Stimulated activated CD8-positive, alpha-beta memory T cell treated with anti-CD3 and anti-CD28 coated beads, Interleukin-2, amount 100 ng/mL, for 1 hour (primary cell): ENCODE data around the gene INTS2.
A peak's percentile ranks its signal among the peaks of the same experiment; 100 is the strongest.
"Not testable (repeated sequence)": the region's sequence is repeated elsewhere in the genome, so short reads cannot be mapped to it uniquely, and the experiment has no call there.

Experiments used
- DNase-seq, 2 donors: peaks; one replicate each; pipeline ENCODE4 v3.0.0-alpha.2; 2020; ENCODE audit warnings: low read depth in 2 of 2

The INTS2 gene

DNA sequence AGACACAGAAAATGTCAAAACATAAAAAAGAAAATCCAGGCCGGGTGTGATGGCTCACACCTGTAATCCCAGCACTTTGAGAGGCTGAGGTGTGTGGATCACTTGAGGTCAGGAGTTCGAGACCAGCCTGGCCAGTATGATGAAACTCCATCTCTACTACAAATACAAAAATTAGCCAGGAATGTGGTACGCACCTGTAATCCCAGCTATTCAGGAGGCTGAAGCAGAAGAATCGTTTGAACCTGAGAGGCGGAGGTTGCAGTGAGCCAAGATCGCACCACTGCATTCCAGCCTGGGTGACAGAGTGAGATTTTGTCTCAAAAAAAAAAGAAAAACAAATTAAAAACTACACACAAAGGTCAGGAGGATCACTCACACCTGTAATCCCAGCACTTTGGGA is 40.0 kb downstream of the INTS2 start:
- DNase-seq = not testable (repeated sequence)

DNA sequence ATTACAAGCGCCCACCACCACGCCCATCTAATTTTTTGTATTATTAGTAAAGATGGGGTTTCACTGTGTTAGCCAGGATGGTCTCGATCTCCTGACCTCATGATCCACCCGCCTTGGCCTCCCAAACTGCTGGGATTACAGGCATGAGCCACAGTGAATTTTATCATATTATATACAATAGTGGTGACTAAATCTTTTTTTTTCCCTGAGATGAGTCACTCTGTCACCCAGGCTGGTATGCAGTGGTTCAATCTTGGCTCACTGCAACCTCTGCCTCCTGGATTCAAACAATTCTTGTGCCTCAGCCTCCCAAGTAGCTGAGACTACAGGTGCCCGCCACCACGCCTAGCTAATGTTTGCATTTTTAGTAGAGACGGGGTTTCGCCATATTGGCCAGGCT is 41.9 kb downstream of the INTS2 start:
- DNase-seq = not testable (repeated sequence)

DNA sequence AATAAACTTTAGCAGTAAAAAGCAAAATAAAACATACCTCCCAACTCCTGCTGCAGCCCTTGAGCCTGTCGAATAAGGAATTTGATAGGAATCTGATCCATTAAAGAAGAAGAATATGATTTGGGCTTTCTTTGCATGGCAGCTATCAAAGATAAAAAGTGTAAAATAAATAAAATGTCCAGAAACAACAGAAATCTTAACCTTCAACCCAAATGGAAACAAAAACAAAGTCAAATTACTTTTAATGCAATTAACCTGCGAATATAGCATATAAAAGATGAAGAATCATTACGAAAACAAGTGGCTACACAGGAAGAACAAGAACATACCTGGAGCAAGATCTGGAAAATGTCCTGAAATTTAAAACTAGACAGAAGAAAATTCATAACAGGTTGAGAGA is 42.9 kb downstream of the INTS2 start:
- no peak for DNase-seq

DNA sequence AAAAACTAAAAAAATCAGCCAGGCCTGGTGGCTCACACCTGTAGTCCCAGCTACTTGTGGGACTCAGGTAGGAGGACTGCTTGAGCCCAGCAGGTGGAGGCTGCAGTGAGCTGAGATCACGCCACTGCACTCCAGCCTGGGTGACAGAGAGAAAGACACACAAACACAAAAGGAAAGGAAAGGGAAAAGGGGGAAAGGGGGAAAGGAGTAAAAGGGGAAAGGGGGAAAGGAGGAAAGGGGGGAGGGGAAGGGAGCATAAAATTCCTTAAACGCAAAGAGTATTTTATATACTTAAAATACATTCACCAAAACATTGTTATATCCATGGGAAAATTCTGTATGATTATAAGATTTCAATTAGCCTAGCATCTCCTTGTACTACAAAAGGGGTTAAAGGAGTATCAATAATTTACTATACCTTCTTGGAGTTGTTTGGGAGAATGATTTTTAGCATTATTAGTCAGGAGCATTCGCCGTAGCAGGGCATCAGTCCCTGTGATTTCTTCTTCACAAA is 47.1 kb downstream of the INTS2 start:
- no peak for DNase-seq

DNA sequence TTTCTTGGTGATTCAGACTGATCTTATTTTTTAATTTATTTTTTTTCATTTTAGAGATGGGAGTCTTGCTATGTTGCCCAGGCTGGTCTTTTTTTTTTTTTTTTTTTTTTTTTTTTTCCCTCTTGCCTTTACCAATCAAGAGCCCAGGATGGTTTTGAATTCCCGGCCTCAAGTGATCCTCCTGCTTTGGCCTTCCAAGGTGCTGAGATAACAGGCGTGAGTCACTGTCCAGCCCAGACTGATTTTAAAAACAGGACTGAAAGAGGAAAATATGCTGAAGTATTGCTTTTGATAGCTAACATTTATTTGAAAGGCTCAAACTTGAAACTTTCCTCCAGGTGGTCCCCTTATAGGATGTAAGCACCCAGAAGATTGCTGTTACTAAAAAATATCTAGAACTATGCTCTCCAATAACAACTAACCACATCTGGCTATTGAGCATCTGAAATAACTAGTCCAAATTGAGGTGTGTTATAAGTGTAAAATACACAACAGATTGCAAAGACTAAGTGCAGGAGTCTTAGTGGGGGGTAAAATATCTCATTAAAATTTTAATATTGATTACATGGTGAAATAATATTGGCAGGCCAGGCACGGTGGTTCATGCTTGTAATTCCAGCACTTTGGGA is 48.7 kb downstream of the INTS2 start:
- no peak for DNase-seq

DNA sequence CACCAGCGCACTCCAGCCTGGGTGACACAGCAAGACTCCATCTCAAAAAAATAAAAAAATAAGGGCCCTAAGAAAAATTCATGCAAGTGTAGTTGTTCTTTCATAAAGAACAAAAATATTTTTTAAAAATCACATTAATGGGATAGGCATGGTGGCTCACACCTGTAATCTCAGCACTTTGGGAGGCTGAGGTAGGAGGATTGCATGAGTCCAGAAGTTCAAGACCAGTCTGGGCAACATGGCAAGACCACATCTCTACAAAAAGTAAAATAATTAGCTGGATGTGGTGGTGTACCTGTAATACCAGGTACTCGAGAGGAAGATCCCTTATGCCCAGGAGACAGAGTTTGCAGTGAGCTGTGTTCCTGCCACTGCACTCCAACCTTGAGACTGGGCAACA is 49.3 kb downstream of the INTS2 start:
- DNase-seq = no peak

DNA sequence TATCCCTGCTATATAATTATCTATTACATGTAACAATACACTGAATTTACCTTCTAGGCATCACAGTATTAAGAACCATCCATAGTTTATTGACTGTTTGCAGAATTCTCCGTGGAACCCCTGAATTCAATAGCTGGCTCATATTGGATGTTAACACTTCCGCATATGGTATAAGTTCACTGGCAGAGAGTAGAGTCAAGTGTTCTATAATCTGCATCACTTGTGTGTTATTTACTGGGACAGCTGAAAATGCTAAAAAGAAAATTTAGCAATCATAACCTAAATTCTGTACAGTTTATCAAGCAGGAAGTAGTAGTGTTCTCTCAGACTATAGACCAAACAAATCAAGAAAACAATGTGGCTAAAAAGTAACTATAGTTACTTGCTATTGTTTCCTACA is 49.9 kb downstream of the INTS2 start:
- no peak for DNase-seq

DNA sequence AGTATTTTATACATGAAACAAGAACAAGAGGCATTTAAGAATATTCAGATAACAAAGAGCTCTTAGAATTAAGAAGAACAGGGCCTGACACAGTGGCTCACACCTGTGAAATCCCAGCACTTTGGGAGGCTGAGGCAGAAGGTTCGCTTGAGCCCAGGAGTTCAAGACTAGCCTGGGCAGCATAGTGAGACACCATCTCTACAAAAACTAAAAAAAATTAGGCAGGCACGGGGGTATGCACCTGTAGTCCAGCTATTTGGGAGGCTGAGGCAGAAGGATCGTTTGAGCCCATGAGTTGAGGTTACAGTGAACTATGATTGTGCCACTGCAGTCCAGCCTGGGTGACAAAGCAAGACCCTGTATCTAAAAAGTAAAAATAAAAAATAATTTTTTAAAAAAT is 52.0 kb downstream of the INTS2 start:
- DNase-seq = no peak

DNA sequence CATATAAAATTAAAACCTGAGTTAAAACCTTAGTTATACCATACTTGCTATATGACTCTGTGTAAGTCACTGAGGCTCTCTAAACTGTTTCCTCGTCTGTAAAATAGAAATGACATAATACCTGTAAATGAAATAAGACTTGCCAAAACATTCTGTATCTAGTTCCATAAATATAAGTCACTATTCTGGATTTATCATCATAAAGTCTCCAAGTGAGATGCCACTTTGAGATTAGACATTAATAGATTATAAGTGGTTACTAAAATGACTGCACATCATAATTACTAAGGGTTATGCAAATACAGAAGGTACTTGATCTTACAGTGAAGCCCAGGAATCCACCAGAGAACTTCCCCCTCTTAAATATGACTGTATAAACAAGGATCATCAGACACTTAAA is 52.5 kb downstream of the INTS2 start:
- no peak for DNase-seq

DNA sequence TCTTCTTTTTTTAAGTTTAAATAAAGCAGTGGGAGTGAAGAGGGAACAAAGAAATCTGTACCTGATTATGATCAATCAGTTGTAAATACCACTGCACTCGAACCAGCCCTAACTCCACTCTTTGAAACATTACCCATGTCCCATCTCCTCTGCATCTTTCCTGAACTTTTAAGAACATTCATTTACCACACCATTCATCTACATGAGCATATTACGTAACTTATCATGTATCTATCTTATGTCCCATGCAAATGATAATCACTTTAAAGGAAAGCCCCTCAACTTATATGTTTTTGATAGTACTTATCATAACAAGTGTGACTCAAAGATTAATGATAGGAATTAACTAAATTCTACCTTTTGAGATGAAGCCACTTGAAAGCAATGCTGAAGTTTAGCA is 53.7 kb downstream of the INTS2 start:
- DNase-seq = no peak

DNA sequence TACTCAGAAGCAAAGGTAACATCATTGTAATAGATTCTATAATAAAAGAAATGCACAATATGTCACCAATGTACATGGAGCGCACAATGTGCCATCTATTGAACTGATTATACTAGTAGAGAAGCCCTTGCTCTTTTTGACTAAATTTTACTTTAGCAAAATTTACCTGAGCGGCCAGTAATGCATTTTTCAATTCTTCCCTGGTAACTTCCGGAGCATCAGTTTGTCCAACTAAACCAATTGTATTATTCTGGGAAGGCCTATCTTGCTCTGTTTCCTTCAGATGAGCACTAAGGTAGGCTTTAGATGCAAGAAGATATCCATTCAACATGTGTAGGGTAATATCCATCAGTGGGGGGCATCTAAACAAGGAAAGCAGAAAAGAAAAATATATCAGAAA is 55.7 kb downstream of the INTS2 start:
- DNase-seq = no peak

DNA sequence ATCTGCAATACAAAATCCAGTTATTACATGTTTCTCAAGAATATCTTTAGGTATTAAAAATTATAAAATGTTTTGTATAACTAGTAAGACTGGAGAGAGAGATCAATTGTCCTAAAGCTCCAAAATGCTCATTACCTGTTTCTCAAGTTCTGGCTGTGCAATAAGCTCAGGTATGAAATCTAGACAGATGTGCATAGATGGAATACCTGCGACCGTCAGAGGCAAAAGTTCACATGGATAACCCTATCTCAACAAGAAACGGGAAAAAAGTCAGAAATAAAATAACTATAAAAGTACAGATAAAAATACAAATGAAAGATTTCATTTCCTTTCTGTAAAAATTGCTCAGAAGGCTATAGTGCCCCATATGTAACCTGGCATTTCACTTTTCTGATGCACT is 58.6 kb downstream of the INTS2 start:
- no peak for DNase-seq

DNA sequence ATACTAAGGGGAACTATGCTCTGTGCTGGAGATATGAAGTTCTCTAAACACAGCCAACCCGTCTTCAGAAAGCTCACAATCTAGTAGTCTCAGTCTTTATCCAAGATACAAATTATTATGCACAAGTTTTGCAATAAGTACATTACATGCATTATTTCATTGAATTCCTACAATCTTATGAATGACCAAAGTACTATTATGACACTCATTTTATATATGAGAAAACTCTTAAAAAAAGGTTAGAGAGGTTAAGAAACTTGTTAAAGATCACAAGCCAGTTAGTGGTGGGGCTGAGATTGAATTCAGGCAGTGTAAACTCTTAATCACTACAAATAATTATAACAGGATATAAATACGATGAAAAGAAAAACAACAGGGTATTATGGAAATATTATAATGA is 59.7 kb downstream of the INTS2 start:
- DNase-seq = no peak

DNA sequence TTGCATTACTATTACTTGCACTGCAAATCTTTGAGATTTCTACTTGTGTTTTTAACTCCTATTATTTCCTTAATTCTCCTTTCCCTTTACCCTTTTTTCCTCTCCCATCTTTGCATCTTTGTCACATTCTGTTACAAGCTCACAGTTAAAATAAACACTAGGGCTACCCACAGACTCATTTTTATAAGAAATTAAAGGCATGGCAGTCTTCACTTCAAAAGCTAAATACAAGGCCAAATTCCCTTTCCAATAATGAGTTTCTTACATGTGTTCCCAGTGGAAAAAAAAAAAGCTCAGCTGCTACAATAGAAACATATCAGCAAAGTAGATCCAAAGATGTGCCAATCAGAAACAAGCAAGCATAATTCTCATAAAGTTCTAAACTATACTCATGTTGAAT is 60.7 kb downstream of the INTS2 start:
- no peak for DNase-seq

DNA sequence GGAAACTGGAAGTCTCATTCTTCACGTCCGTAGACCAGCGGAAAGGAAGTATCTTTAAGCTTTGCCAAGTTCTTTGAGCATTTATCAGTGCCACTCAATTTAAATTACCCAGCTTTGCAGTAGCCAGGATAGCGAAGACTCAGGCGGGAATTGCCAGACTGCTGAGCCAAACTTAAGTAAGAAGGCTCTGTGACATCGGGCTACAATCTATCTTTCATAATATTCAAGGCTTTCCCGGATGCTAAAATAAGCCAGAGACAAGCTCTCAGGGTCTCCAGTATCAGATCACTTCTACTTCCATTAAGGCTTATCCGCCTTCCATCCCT is 64.0 kb downstream of the INTS2 start:
- no peak for DNase-seq

DNA sequence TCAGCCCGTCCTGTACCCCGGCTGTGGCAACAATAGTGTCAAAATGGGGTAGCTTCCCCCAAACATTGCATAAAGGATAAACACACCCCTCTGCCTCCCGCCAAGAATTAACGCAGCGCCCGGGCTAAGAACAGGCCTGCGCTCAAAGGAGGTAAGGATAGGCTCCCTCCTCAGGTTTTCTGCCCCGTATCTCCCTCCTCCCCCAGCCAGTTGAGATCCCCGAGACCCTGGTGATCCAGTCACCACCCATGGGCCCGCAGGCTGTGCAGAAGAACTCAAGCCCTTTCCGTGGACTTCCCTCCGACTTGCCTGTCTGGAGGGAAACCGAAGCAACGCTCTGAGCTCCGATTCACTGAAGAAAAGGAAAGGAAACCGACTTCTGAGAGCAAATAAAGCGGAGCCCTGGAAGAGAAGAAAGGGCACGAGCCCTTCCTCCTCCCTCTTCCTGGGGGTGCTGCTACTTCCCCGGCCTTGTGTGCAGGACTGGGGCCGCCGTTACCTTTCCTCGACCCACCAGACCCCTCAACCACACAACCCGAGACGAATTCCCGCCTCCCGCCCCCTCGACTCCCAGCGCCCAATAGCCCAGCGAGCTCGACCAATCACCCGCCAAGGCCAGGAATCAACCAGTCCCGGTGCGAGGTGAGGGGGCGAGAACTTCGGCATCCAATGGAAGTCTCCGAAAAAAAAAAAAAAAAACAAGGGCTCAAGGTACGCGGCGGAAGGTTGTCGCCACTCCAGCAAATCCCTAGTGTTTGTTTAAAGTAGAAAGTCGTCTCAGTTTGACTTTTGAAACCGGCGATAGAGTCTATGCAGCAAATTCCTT is 64.6 kb downstream of the INTS2 start, which contains the start of gene BRIP1:
BRIP1 (minus strand) TSS at position 554 of the 826 bp plus-strand sequence. CDS start 1,989 bp downstream, outside the sequence.
- DNase-seq = peak; percentile 68 to 76

DNA sequence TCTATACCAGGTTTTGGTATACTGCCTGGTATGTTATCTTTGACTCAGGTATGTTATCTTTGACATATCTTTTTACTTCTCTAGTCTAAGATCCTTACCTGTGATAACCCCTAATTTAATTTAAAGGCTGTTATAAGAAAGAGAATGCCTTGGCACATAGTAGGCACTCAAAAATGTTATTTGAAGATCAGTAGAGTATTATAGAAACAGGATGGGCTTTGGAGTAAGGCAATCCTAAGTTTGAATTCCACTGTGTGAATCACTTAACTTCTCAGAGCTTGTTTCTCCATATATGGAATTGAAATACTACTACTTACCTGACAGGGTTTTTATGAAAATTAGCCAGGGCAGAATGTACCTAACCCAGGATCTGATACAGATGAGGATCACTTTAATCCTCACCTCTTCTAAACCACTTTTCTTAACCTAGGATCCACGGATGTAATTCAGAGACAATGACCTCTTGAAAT is 65.6 kb downstream of the INTS2 start:
- DNase-seq = no peak

DNA sequence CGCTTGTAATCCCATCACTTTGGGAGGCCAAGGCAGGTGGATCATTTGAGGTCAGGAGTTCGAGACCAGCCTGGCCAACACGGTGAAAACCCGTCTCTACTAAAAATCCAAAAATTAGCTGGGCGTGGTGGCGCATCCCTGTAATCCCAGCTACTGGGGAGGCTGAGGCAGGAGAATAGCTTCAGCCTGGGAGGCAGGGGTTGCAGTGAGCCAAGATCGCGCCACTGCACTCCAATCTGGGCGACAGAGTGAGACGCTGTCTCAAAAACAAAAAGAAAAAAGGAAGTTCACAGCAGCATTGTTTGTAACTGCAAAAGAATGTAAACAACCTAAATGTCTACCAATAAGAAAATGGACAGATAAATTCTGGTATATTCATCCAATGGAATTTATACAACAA is 67.4 kb downstream of the INTS2 start:
- not testable (repeated sequence) for DNase-seq

DNA sequence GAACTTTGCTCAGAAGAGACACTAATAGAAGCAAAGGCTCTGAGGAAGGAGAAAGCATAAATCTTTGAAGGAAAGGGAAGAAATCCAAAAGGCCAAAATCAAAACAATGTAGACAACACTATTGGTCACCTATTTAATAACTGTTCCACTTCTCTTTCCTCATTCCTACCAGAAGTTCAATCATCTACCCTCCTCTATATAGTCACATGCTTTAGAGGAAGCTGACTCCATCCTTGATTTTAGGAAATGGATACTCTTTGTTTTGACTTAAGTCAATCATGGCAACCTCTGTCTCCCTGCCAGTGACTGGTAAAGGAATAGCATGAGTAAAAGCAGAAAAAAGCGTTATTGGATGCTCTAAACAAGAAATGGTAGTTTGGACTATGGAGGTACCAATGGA is 71.7 kb downstream of the INTS2 start:
- DNase-seq = no peak

DNA sequence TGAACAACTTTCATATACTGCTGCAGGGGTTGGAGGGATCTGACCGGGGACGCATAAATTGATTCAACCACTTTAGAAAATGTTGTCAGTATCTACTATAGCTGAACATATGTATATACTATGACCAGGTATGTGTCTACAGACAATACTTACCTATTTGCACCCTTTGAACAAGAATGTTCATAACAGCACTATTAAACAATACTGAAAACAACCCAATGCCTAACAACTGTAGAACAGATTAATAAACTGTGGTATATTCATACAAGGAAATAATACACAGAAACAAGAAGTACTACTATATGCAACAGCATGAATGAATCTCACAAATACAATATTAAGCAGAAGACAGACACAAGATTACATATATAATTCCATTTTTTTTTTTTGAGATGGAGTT is 74.9 kb downstream of the INTS2 start:
- DNase-seq = no peak

DNA sequence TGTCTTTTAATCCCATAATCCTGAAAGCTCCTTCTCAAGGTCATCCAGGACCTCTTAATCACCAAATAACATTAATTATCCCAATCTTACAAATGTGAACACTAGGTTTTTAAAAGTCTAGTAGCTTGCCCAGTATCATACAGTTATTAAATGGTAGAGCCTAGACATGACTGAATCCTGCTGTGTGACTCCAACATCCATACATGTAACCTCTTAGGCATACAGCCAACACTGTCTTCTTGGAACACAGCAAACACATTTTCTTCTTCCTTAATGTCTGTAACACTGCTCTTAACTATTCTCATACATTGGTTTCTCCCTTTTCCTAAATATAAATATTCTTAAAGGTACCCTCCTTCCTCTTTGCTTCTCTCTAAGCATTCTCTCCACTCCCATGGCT is 78.1 kb downstream of the INTS2 start:
- DNase-seq = no peak

DNA sequence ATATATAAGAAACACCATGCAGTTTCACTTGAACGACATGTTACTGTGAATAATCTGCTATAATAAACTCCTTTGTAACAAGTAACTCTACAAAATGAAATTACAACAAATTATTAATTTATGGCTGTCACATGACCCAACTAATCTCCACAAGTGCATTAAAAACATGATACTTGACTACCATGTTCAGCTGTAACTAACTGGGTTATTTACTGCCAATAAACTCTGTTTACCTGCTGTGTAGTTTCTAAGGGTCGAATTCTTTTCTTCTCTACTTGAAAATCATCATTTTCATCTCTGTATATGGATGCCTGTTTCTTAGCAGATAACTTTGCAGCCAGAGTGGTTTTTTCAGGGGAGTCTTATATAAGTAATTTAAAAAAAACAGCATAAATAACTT is 78.9 kb downstream of the INTS2 start:
- DNase-seq = no peak

DNA sequence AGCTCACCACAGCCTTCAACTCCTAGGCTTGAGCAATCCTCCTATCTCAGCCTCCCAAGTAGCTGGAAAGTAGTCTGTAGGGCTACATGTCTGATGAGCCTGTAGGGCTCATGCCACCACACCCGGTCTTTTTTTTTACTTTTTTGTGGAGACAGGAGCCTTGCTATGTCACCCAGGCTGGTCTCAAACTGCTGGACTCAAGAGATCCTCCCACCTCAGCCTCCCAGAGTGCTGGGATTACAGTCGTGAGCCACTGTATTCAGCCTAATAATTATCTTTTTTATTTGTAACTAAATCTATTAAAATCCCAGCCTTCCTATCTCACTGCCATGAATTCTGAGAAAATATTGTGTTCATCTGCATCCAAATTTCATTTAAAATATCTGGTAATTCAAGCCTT is 79.5 kb downstream of the INTS2 start:
- no peak for DNase-seq
